ENCODE measurements around the gene GPM6B.

The GPM6B gene

DNA sequence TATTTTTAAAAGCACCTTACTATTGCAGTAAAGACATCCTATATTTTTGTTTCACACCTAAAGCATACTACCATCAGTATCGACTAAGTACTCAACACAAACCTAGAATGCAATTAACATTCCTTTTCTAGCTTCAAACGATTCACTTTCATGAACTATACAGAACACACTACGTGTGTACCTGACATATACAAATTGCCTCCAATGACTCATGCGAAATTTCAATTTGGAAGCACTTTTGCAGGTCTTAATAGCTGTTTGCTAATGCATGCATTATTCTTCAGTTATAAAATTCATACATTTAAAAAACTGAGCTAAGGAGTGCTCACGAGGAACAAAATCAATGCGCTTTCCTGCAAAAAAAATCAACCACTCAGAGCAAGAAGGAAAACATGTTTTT lies 19.7 kb upstream of the GPM6B start:
- no peak for DNase-seq (ENCODE audit: low read depth)
- TF ChIP-seq, protein P1, sequence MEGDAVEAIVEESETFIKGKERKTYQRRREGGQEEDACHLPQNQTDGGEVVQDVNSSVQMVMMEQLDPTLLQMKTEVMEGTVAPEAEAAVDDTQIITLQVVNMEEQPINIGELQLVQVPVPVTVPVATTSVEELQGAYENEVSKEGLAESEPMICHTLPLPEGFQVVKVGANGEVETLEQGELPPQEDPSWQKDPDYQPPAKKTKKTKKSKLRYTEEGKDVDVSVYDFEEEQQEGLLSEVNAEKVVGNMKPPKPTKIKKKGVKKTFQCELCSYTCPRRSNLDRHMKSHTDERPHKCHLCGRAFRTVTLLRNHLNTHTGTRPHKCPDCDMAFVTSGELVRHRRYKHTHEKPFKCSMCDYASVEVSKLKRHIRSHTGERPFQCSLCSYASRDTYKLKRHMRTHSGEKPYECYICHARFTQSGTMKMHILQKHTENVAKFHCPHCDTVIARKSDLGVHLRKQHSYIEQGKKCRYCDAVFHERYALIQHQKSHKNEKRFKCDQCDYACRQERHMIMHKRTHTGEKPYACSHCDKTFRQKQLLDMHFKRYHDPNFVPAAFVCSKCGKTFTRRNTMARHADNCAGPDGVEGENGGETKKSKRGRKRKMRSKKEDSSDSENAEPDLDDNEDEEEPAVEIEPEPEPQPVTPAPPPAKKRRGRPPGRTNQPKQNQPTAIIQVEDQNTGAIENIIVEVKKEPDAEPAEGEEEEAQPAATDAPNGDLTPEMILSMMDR (IDR thresholded peaks at IDR 0.05; ENCODE audit: control insufficient read depth, extremely low read depth, insufficient read depth) = no peak
- H3K4me3 ChIP-seq (ENCODE audit: low read depth, low read length) = no peak overlapping the region

DNA sequence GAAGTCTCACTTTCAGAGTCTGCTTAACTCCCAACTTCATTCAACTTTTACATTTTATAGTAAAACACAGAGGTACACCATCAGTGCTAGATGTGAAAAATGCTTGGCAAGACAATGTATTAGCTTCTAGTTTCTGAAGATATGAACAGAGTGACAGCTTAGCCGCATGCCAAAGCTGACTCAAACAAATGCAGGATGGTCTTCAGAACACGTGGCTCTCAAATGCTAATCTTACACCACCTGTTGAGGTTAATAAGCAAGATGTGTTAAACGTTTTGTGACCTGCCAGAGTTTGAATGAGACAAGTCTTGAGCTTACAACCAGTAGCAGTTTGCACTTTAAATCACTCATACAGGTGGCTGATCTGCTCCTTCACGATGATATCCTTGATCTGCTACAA lies 18.9 kb upstream of the GPM6B start:
- TF ChIP-seq, protein P1 (IDR thresholded peaks at IDR 0.05; ENCODE audit: control insufficient read depth, extremely low read depth, insufficient read depth) = no peak

DNA sequence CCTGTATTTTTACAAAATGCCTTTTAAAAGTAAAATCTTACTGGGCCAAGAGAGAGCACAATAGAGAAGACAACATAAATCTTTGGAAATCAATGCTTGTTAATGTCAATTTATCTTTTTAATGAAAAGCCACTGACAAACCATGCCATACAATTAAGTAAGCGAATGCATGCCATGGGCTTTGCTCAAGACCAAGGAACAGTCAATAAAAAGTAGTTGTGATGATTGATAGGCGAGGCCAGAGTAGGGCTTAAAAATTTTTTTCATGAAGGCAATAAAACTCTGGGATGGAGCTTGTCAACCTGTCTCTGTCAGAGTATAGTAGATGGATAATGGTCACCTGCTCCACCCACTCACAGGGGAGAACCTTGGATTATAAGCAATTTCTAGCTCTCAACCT lies 17.5 kb upstream of the GPM6B start:
- no peak for DNase-seq (ENCODE audit: low read depth)
- H3K4me3 ChIP-seq (ENCODE audit: low read depth, low read length) = no peak overlapping the region
- TF ChIP-seq, protein P1 (IDR thresholded peaks at IDR 0.05; ENCODE audit: control insufficient read depth, extremely low read depth, insufficient read depth) = no peak

More for the DNA sequence above, 18.9 kb upstream of the GPM6B start:
- H3K4me3 ChIP-seq (ENCODE audit: low read depth, low read length) = no peak overlapping the region
- DNase-seq (ENCODE audit: low read depth) = no peak

- no peak overlapping the region for H3K4me3 ChIP-seq (ENCODE audit: low read depth, low read length)
- DNase-seq (ENCODE audit: low read depth) = no peak
- TF ChIP-seq, protein P1 (IDR thresholded peaks at IDR 0.05; ENCODE audit: control insufficient read depth, extremely low read depth, insufficient read depth) = no peak
These were observed 13.1 kb upstream of the GPM6B start for GRCh38 chrX:13829983-13830382.

- H3K4me3 ChIP-seq (ENCODE audit: low read depth, low read length) = no peak overlapping the region
- TF ChIP-seq, protein P1 (IDR thresholded peaks at IDR 0.05; ENCODE audit: control insufficient read depth, extremely low read depth, insufficient read depth) = no peak
- DNase-seq (ENCODE audit: low read depth) = no peak
These were observed 11.5 kb upstream of the GPM6B start for GRCh38 chrX:13828392-13828791.

- TF ChIP-seq, protein P1 (IDR thresholded peaks at IDR 0.05; ENCODE audit: control insufficient read depth, extremely low read depth, insufficient read depth) = no peak
- DNase-seq (ENCODE audit: low read depth) = no peak
- no peak overlapping the region for H3K4me3 ChIP-seq (ENCODE audit: low read depth, low read length)
These were observed 10.6 kb upstream of the GPM6B start for GRCh38 chrX:13827298-13828090.

DNA sequence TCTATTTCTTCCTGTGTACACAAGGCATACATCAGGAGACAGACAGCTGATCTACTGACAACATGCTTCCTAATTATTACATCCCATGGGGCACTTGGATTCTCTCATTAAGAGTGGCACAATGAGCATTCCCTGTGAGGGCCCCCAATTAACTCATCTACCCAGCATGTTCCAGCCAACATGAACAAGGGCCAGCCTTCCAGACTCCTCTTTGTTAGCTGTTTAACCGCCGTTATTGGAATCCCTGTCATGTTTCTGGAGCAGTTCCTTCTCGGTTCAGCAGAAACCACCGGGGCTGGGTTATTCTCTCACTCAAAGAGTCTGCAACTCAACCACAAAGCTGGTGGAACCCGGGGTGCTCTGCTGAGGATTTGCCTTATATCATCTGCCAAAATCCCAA lies 9.9 kb upstream of the GPM6B start:
- H3K4me3 ChIP-seq (ENCODE audit: low read depth, low read length) = no peak overlapping the region
- no peak for DNase-seq (ENCODE audit: low read depth)
- TF ChIP-seq, protein P1 (IDR thresholded peaks at IDR 0.05; ENCODE audit: control insufficient read depth, extremely low read depth, insufficient read depth) = no peak
